Stomach (tissue), 4 donors: ENCODE data around the gene ABCB8.

Source experiments
- EP300 ChIP-seq: sonication (generic); formaldehyde crosslinking; IDR thresholded peaks from one replicate; pipeline ENCODE4 v1.6.1; 2017; ENCODE audit warnings: antibody characterized with exemption
- POLR2A ChIP-seq, 4 donors: fragments of 450-650 bp; IDR thresholded peaks; one replicate each; pipeline ENCODE4 v1.6.1; 2016; ENCODE audit warnings: antibody characterized with exemption in 4 of 4, control low read depth in 2 of 4, mild to moderate bottlenecking in 1 of 4, moderate library complexity in 1 of 4
- POLR2AphosphoS5 ChIP-seq, 3 donors: sonication (generic); formaldehyde crosslinking; IDR thresholded peaks; one replicate each; pipeline ENCODE4 v1.6.1; 2016; ENCODE audit warnings: antibody characterized with exemption in 3 of 3
- TF ChIP-seq, protein P1 (sequence below), 7 experiments: fragments of 450-650 bp in 4 of 7; fragments of 200-600 bp in 3 of 7; sonication (generic) in 3 of 7; IDR thresholded peaks; one replicate each; pipeline ENCODE4 v1.5.1; 2016 to 2019; ENCODE audit warnings: antibody characterized with exemption in 7 of 7, control low read depth in 2 of 7, mild to moderate bottlenecking in 1 of 7

DNA sequence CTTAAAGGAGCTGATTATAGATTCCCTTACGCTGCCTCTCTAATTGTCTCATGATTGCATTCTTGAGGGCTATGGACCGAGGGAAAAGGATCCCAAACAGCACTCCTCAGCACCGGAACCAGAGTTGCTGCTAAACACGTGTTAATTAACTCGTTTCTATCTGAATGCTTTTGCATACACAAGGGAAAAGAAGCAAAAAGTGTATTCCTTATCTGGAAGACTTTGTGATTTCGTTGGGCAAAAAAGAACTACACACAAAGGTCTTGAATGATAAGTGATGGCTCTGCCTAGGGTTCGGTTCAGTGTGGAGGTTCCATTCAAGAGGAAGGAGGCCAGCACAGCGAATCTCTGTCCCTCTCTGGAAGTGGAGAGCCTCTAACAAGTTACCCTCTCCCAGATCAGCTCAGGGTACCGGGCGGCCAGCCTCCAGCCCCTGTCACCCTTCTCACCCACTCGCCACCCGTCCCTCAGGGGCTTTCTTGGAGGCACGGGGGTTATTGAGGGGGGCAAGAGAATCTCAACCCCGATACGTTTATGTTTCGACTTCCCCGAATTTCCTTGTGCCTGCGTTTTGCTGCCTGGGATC lies 30.6 kb downstream of the ABCB8 start:
- no peak for TF ChIP-seq POLR2AphosphoS5 (IDR thresholded peaks at IDR 0.05)
- TF ChIP-seq, protein P1, sequence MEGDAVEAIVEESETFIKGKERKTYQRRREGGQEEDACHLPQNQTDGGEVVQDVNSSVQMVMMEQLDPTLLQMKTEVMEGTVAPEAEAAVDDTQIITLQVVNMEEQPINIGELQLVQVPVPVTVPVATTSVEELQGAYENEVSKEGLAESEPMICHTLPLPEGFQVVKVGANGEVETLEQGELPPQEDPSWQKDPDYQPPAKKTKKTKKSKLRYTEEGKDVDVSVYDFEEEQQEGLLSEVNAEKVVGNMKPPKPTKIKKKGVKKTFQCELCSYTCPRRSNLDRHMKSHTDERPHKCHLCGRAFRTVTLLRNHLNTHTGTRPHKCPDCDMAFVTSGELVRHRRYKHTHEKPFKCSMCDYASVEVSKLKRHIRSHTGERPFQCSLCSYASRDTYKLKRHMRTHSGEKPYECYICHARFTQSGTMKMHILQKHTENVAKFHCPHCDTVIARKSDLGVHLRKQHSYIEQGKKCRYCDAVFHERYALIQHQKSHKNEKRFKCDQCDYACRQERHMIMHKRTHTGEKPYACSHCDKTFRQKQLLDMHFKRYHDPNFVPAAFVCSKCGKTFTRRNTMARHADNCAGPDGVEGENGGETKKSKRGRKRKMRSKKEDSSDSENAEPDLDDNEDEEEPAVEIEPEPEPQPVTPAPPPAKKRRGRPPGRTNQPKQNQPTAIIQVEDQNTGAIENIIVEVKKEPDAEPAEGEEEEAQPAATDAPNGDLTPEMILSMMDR (IDR thresholded peaks at IDR 0.05) = no peak
- TF ChIP-seq POLR2A (IDR thresholded peaks at IDR 0.05) = no peak
- no peak for TF ChIP-seq EP300
